GM13976 (cell line): ENCODE measurements around the gene RUNX2.

Experiments
- DNase-seq: peaks from one replicate; pipeline ENCODE4 v3.0.0; 2012; ENCODE audit warnings: low spot score
- in situ Hi-C: fragments of 300-500 bp; cut with MboI; formaldehyde crosslinking; loops from one replicate; pipeline ENCODE4 v1.12.0; 2022; ENCODE audit warnings: low sequenced_read_pairs, mixed read lengths, inconsistent platforms; ENCODE audit not compliant: unreplicated experiment
- TF ChIP-seq, protein P1 (sequence below): IDR thresholded peaks from 2 replicates; pipeline ENCODE4 v1.5.1; 2012; ENCODE audit warnings: borderline replicate concordance, mild to moderate bottlenecking; ENCODE audit not compliant: insufficient read depth; ENCODE audit errors: extremely low read depth, missing control alignments, control extremely low read depth

Gene RUNX2

DNA sequence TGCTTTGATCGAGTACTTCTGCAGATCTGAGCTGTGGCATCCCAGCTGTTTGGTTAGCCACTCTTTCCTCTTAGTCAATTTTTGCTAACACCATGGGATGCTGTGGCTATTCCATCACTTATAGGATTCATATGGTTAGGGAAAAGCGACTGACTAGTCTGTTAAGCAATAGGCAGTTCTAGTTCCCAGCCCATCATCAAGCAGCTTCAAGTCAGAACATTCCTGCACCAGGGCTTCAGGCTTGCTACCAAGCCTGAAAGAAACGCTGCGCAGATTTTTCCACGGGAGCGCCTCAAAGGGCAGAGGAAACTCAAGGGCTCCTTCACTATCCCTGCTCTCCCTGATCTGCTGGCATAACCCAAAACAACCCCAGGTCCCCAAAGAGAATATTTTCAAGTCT lies 209.4 kb downstream of the RUNX2 start:
- TF ChIP-seq, protein P1, sequence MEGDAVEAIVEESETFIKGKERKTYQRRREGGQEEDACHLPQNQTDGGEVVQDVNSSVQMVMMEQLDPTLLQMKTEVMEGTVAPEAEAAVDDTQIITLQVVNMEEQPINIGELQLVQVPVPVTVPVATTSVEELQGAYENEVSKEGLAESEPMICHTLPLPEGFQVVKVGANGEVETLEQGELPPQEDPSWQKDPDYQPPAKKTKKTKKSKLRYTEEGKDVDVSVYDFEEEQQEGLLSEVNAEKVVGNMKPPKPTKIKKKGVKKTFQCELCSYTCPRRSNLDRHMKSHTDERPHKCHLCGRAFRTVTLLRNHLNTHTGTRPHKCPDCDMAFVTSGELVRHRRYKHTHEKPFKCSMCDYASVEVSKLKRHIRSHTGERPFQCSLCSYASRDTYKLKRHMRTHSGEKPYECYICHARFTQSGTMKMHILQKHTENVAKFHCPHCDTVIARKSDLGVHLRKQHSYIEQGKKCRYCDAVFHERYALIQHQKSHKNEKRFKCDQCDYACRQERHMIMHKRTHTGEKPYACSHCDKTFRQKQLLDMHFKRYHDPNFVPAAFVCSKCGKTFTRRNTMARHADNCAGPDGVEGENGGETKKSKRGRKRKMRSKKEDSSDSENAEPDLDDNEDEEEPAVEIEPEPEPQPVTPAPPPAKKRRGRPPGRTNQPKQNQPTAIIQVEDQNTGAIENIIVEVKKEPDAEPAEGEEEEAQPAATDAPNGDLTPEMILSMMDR = no peak
- in situ Hi-C loops = no loop called here
- no peak for DNase-seq

DNA sequence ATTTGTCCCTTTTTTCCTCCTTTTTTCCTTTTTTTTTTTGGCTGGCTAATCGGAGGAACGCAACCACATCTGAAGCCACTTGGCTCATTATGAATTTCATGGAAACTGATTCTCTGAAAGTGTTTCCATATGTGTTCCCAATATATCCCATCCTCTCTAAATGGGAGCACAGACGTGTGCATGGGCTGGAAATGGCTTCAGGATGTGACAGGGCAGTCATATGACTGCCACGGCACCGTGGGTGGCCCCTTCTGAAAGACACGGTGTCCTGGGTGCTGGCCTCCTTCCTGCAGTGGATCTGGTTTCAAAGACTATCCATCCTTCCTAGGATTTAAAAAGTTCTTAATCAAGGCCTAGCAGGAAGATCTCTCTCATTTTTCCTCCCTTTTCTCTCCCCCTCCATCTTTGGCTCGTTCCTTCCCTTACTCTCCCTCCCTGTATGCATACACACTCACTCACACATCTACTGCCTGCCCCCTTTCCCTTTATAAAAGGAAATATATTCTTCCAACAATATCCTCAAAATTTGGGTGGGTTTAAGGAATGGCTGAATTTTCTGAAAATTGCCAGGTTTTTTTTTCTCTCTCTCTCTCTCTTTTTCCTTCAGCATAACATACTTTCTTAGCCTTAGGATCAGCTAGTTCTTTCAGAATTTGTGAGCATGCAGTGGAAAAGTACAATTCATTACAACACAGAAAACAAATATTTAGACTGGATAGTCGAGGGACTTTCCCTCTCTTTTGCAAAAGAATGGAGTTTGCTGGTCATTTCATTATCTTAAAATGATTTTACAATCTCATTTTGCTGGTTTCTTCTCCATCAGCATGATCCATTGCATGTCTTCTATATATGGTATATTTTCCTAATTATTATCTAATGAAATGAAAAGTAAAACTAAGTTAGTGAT lies 210.8 kb downstream of the RUNX2 start:
- DNase-seq = no peak
- TF ChIP-seq, protein P1 = no peak
- in situ Hi-C loops = no loop called here

DNA sequence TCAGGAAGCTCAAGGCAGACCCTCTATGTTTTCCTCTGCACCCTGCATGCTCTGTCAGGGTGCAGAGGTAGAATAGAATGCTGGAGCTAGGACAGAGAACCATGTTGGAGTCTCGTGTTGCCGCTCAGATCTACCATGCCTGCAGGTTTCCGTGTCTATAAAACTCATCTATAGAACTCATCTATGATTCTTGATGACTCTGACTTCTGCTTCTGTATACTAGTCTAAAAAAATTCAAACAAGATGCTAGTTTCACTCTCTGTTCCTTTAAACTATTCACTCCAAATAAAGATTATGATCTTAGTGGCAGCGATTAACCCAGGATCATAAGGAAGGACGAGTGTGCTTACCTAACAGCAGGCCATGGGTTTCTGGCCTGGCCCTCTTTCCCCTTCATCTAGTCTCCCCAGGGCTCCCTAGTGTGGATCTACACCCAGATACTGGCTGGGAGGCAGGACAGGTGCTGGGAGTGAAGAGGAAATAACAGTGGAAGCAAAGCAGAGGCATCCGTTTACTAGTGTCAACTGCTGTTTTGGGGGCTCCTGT lies 212.3 kb downstream of the RUNX2 start:
- in situ Hi-C loops = no loop called here
- no peak for DNase-seq
- TF ChIP-seq, protein P1 = no peak

DNA sequence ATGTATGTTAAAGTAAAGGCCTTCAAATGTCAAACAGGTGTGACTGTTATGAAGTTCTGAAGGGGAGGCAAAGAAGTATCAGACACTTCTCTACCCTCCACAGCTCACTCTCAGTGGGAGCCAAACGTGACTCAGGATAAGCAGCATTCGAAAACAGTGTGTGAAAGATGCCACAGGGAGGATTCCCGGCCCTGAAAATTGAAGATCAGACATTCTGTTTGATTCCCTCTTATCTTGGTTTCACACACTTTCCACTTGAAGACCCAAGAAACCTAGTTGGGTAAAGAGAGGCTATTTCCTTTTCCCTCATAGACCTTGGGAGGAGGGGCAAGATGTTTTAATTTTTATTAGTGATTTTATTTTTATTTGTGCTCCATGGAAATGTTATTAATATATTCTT lies 213.8 kb downstream of the RUNX2 start:
- TF ChIP-seq, protein P1 = no peak
- in situ Hi-C loops = no loop called here
- DNase-seq = no peak

DNA sequence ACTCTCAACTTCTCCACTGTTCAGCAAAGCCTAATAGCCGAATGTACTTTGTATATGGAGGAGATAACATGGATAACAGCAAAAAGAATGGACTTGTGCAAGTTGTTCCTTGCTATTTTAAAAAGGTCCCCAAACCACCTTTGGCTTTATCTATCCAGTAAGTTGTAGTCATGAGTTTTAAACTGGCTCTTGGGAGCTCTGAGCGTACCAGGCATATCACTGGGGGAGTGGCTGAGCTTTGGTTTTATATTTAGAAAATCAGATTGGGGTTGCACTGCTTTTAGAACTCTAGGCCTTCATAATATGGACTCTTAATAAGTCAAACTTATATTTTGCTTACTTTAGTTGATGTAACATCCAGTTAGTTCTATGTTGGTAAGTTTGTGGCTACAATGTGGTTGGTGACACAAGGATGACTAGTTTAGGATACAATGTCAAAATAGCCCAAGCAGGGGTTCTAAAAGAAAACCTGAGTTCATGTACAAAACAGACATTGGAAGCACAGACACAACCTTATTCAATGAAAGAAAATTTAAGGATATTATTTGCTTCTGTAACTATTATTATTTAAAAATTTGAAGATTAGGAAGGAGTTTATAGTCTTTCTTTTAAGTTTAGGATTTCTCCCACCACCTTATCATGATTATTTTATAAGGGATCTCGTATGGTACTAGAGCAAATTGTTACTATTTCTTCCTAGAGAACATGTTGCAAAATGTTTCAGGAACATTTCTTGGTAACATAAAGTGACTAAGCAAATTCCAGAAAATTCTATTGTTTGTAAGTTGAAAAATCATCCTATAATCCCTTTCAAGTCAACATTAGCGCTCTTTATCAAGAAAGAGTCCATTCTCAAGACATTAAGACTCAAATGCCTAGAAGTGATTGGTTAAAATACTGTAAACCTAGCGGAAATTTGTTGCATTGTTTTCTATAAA lies 215.4 kb downstream of the RUNX2 start:
- TF ChIP-seq, protein P1 = no peak
- in situ Hi-C loops = no loop called here
- no peak for DNase-seq

DNA sequence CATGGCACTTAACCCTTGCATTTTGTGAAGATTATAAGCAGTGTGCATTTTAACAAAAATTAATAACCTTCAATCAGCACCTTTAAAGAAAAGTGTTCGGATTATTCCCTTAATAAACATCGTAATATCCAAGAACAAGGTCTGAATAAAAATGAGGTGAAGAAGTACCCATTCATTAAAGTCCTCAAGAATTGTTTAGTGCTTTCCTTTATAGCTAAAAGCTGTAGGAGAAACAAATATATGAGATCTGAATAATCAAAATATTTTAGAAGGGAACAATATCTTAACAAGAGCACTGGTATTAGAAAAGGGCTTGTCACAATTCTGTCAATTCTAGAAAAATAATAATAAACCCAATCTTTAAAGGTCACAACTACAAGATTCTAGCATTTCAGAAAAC lies 217.3 kb downstream of the RUNX2 start:
- TF ChIP-seq, protein P1 = no peak
- no peak for DNase-seq
- in situ Hi-C loops = no loop called here
